Activated CD8-positive, alpha-beta T cell treated with anti-CD3 and anti-CD28 coated beads, Interleukin-2, amount 10 ng/mL, durations not matched to agents 7 days and 5 days (primary cell): ENCODE results near the gene NTN5. TPM values are rescaled to one million over a fixed set of nuclear protein-coding genes. Genes with fewer than 3 reads are reported as not detected.
A peak's percentile ranks its signal among the peaks of the same experiment; 100 is the strongest.
"Not testable (repeated sequence)": the region's sequence is repeated elsewhere in the genome, so short reads cannot be mapped to it uniquely, and the experiment has no call there.

Experiments
- ATAC-seq: fragments of 150-1000 bp; cut with Tn5 transposase; one replicate; pipeline ENCODE4 v1.10.0; 2021; ENCODE audit warnings: moderate library complexity
- CTCF ChIA-PET: fragments of 350-600 bp; sonication (Branson Sonifier 250); formaldehyde crosslinking; loops from one replicate; lab custom pipeline; 2021; ENCODE audit warnings: antibody characterized with exemption; lab: Charles Lee
- POLR2A ChIA-PET: fragments of 350-600 bp; sonication (Branson Sonifier 250); formaldehyde crosslinking; loops from one replicate; lab custom pipeline; 2021; ENCODE audit warnings: antibody characterized with exemption; lab: Charles Lee
- DNase-seq: peaks from one replicate; pipeline ENCODE4 v3.0.0-alpha.2; 2020
- H3K27ac Mint-ChIP-seq: one replicate; pipeline ENCODE4 v1.8.0; 2021; ENCODE audit warnings: mild to moderate bottlenecking, mixed read lengths
- H3K27me3 Mint-ChIP-seq: one replicate; pipeline ENCODE4 v1.8.0; 2021; ENCODE audit warnings: low read depth, mixed read lengths
- H3K36me3 Mint-ChIP-seq: one replicate; pipeline ENCODE4 v1.8.0; 2021; ENCODE audit warnings: low read depth, mixed read lengths
- H3K4me1 Mint-ChIP-seq: one replicate; pipeline ENCODE4 v1.8.0; 2021; ENCODE audit warnings: low read depth, mixed read lengths
- H3K4me3 Mint-ChIP-seq: one replicate; pipeline ENCODE4 v1.8.0; 2021; ENCODE audit warnings: mild to moderate bottlenecking, mixed read lengths
- H3K9me3 Mint-ChIP-seq: one replicate; pipeline ENCODE4 v1.8.0; 2022; ENCODE audit warnings: mixed read lengths; ENCODE audit not compliant: insufficient read depth
- total RNA-seq, 2 experiments: library from RNA; stranded (reverse); gene quantifications; one replicate each; pipeline ENCODE4 v1.2.3, GENCODE V29; 2021

Gene NTN5, protein sequence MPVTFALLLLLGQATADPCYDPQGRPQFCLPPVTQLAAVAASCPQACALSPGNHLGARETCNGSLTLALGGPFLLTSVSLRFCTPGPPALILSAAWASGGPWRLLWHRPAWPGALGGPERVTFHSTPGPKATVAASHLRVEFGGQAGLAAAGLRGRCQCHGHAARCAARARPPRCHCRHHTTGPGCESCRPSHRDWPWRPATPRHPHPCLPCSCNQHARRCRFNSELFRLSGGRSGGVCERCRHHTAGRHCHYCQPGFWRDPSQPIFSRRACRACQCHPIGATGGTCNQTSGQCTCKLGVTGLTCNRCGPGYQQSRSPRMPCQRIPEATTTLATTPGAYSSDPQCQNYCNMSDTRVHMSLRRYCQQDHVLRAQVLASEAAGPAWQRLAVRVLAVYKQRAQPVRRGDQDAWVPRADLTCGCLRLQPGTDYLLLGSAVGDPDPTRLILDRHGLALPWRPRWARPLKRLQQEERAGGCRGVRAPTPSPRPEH
- under 1 TPM; 0.55 to 0.78 TPM for total RNA-seq

DNA sequence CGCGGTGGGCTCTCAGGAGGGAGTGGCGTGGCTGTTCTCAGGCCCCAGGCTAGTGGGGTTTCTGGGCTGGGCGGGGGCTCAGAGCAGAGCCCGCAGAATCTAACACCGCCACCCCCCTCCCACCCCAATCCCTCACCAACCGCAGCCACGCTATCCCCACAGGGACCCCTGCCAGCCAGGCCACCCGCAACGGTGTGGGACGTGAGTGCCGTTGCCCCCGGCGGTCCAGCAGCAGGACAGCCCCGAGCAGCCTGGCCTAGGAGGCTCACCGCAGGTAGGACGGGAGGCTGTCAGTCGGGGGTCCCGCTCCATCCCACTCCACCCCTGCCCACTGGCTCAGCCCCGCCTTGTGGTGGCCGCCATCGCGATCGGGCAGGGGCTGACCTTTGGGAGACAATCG, at the start of gene NTN5:
NTN5 (minus strand) TSS at position 24 of the 400 bp plus-strand sequence. CDS start 2,031 bp downstream, outside the sequence.
- Mint-ChIP-seq H3K27ac (no peak within 1 kb of the TSS), H3K4me3 (no peak within 1 kb of the TSS), H3K9me3 (no peaks in the 10 kb centered on the region), H3K4me1 (peaks cover 6% of the 10 kb centered on the region), H3K36me3 (no peaks in the 10 kb centered on the region), H3K27me3 (peaks cover 2% of the 10 kb centered on the region)
- ATAC-seq: no peak
- no peak for DNase-seq
- CTCF ChIA-PET: no interaction called here
- POLR2A ChIA-PET: no interaction called here

GRCh38 chr19:48722196-48722708, 49.4 kb upstream of the NTN5 start:
- no peak for DNase-seq
- Mint-ChIP-seq H3K4me3 (no peak overlapping the region), H3K9me3 (peaks cover 16% of the 10 kb centered on the region), H3K36me3 (peaks cover 21% of the 10 kb centered on the region), H3K27ac (no peak overlapping the region), H3K4me1 (peaks cover 40% of the 10 kb centered on the region), H3K27me3 (peaks cover 2% of the 10 kb centered on the region)
- ChIA-PET CTCF (no interaction called here), POLR2A (no interaction called here)
- no peak for ATAC-seq

DNA sequence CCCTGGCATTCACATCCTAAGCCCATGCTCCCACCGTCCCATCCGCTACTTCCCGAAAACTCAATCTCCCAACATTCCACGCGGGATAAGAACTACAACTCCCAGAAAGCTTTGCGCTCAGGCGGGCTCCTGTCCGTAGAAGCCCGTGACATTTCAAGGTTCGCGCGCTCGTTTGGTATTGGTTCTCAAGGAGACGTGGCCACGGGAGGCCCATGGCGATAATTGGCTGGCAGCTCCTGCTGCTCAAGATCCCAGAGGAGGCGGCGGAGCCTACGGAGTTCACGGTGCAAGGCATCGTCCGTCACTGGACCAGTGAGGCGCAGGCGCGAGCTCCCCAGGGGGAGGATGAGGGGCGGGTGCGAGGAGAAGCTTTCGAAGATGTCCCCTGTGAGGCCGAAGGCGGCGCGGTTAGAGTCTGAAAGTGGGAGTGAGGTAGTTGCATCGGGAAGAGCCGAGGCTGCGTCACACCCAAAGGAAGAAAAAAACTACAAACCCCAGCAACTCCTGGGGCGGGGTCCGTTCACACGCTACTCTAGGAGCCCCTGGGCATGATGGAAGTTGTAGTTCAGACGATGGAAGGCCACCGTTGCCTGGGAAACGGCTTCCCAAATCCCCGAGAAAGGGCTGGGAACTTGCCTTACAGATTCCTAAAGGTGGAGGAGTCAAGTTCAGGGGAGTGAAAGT, 47.9 kb upstream of the NTN5 start:
- Mint-ChIP-seq H3K4me3 (peak overlapping the region; percentile 86), H3K36me3 (peaks cover 10% of the 10 kb centered on the region), H3K9me3 (peaks cover 8% of the 10 kb centered on the region), H3K27me3 (peaks cover 2% of the 10 kb centered on the region), H3K27ac (peak overlapping the region; percentile 97), H3K4me1 (peaks cover 28% of the 10 kb centered on the region)
- ATAC-seq (peak; percentile 97), DNase-seq (peak; percentile 97)
- ChIA-PET CTCF (interaction anchor here (0.8 to 1.2 kb wide), 5 partner anchors 18 to 75 kb away, joined by 3 to 6 read pairs (median 4); partner anchors contain the start of gene CA11), POLR2A (interaction anchor here (0.6 to 1.6 kb wide), 2 partner anchors 18 to 399 kb away, joined by 3 to 6 read pairs; no protein-coding TSS in a partner anchor)

DNA sequence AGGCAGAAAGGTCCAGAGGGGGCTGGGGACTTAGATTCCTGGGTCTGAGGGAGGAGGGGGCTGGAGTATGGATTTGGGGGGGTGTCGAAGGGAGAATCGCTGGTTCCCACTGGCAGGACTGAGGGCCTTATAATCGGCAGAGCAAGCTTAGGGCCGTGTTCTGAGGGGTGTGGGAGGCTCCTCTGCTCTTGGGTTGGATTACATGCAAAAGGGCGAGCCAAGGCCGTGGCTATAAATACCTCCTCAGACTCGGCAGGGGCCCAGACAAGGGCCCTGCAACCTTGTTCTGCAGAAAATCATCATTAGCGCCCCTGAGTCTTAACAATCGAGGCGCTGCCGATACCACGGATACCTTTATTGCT, 47.4 kb upstream of the NTN5 start:
- peaks cover 25% of the 10 kb centered on the region for H3K4me1 Mint-ChIP-seq
- CTCF ChIA-PET: interaction anchor here (0.8 to 1.2 kb wide), 5 partner anchors 18 to 75 kb away, joined by 3 to 6 read pairs (median 4); partner anchors contain the start of gene CA11
- DNase-seq: no peak
- H3K27ac Mint-ChIP-seq: peak overlapping the region; percentile 97
- H3K27me3 Mint-ChIP-seq: peaks cover 2% of the 10 kb centered on the region
- POLR2A ChIA-PET: interaction anchor here (1.6 kb wide), 1 partner anchor 19 kb away, joined by 6 read pairs; no protein-coding TSS in a partner anchor
- peak; percentile 11 for ATAC-seq
- H3K4me3 Mint-ChIP-seq: peak overlapping the region; percentile 86
- H3K9me3 Mint-ChIP-seq: peaks cover 4% of the 10 kb centered on the region
- H3K36me3 Mint-ChIP-seq: peaks cover 6% of the 10 kb centered on the region

DNA sequence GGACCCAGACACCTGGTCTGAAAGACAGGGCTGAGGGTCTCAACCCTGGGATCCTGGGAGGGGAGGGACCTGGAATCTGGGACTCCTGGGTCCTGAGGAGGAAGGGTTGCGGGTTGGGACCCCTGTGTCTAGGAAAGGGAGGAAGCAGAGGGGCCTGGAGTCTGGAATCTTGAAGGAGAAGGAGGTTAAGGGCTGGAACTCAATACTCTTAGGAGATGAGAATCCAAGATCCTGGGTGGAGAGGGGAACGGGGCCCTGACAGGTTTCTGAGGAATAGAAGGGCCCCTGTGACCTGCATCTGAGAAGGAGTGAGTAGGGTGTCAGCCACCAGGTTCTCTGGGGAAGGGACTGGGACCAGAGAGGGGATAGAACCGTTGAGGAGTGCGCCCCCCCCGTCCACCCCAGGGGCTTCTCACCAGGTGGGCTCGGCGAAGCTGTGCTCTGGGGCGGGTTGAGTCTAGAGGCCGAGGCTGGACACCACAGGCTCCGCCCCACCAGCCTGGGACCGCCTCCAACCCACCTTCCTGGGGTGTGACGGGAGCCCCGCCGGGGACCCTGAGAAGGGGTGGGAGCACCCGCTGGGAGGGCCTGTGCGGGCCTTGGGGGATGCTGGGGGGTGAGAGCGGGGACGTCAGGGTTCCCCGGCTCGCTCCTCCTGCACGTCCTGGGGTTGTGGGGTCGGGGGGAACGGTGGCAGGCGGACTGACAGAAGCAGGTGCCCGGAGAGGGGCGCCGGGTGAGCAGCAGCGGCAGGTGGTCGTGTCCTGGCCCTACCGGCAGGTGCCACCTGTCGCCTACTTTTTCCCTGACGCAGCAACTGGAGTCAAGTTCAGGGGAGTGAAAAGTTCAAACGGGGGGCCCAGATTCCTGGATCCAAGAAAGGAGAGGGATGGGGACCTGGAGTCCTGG, 46.7 kb upstream of the NTN5 start, which contains the start of gene MAMSTR:
MAMSTR (minus strand) TSS at position 463 of the 909 bp plus-strand sequence. CDS start 694 bp downstream, outside the sequence.
- peak within 1 kb of the TSS; percentile 86 for H3K4me3 Mint-ChIP-seq
- DNase-seq: no peak
- ATAC-seq: no peak
- H3K4me1 Mint-ChIP-seq: peaks cover 25% of the 10 kb centered on the region
- H3K27ac Mint-ChIP-seq: peak within 1 kb of the TSS; percentile 97
- H3K27me3 Mint-ChIP-seq: peaks cover 2% of the 10 kb centered on the region
- H3K36me3 Mint-ChIP-seq: no peaks in the 10 kb centered on the region
- no peaks in the 10 kb centered on the region for H3K9me3 Mint-ChIP-seq
- CTCF ChIA-PET: no interaction called here
- POLR2A ChIA-PET: no interaction called here

DNA sequence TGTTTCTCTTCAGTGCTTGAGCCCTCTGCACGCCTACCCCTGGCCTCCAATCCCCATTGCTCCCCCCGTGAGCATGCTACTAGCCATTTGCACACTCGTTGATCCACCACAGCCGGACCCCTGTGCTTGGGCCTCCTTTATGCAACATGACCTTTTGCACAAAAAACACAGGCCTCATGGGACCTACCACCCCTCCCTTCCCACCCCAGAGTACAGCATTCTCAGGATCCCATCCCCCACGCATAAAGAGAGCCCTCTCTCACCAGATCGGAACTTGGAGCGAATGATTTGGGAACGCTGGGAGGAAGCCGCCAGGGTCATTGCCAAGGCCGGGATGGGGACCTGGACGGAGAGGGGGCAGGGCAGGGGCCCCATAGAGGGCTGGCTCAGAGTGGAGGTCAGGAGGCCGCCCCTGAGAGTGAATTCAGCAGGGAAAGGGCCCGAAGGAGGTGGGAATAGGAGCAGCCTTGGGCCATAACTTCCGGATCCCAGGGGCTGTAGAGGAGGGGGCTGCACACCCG, 46.0 kb upstream of the NTN5 start:
- POLR2A ChIA-PET: interaction anchor here (0.9 kb wide), 1 partner anchor 81 kb away, joined by 3 read pairs; no protein-coding TSS in a partner anchor
- CTCF ChIA-PET: no interaction called here
- ATAC-seq: no peak
- Mint-ChIP-seq H3K4me1 (peaks cover 28% of the 10 kb centered on the region), H3K27me3 (peaks cover 2% of the 10 kb centered on the region), H3K36me3 (no peaks in the 10 kb centered on the region), H3K9me3 (no peaks in the 10 kb centered on the region), H3K27ac (no peak overlapping the region), H3K4me3 (no peak overlapping the region)
- no peak for DNase-seq

- CTCF ChIA-PET, ATAC-seq, H3K27ac Mint-ChIP-seq, H3K4me3 Mint-ChIP-seq, H3K36me3 Mint-ChIP-seq, DNase-seq, H3K27me3 Mint-ChIP-seq, H3K9me3 Mint-ChIP-seq: not testable (repeated sequence)
- POLR2A ChIA-PET: interaction anchor here (0.9 kb wide), 1 partner anchor 80 kb away, joined by 3 read pairs; no protein-coding TSS in a partner anchor
- H3K4me1 Mint-ChIP-seq: peaks cover 30% of the 10 kb centered on the region
Observed at GRCh38 chr19:48718106-48718505, 45.3 kb upstream of the NTN5 start.

GRCh38 chr19:48716562-48717291, 43.9 kb upstream of the NTN5 start:
- H3K9me3 Mint-ChIP-seq: no peaks in the 10 kb centered on the region
- no peak overlapping the region for H3K4me3 Mint-ChIP-seq
- H3K27me3 Mint-ChIP-seq: peaks cover 2% of the 10 kb centered on the region
- peaks cover 32% of the 10 kb centered on the region for H3K4me1 Mint-ChIP-seq
- ChIA-PET POLR2A (interaction anchor here (1.1 kb wide), 1 partner anchor 30 kb away, joined by 3 read pairs; the partner anchor contains the start of gene IZUMO1), CTCF (interaction anchor here (0.9 kb wide), 1 partner anchor 9 kb away, joined by 3 read pairs; no protein-coding TSS in a partner anchor)
- ATAC-seq (no peak), DNase-seq (no peak)
- no peak overlapping the region for H3K27ac Mint-ChIP-seq
- no peaks in the 10 kb centered on the region for H3K36me3 Mint-ChIP-seq

DNA sequence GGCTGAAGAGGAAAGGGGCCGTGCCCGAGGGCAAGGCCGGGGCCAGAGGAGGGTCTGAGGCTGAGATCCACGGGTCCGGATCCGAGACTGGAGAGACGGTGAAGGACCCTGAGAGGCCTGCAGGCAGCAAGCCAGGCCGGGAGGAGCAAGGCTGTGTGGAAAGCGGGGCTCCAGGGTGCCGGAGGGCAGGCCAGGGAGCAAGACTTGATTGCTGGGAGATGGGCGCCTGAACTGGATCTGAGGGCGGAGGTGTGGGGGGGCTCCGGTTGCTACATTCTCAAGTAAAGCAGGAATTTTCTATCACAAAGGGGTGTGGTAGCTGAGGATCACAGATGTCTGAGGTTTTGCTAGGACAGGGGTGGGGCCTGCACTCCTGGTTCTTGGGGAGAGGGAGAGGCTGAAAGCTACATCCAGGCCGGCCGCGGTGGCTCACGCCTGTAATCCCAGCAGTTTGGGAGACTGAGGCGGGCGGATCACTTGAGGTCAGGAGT, 42.9 kb upstream of the NTN5 start:
- Mint-ChIP-seq H3K27me3 (peaks cover 2% of the 10 kb centered on the region), H3K36me3 (peaks cover 4% of the 10 kb centered on the region), H3K27ac (no peak overlapping the region), H3K9me3 (no peaks in the 10 kb centered on the region), H3K4me3 (peak overlapping the region; percentile 89), H3K4me1 (peaks cover 25% of the 10 kb centered on the region)
- CTCF ChIA-PET: interaction anchor here (0.9 kb wide), 1 partner anchor 10 kb away, joined by 3 read pairs; no protein-coding TSS in a partner anchor
- DNase-seq (no peak), ATAC-seq (no peak)
- POLR2A ChIA-PET: no interaction called here
